Left renal pelvis (tissue), 4 donors: Measurements from ENCODE around the gene NADK2. TPM values are rescaled to one million over a fixed set of nuclear protein-coding genes. Genes with fewer than 3 reads are reported as not detected.

ENCODE experiments used
- DNase-seq, 4 donors: peaks; one replicate each; pipeline ENCODE4 v3.0.0-alpha.2; 2013; ENCODE audit warnings: low read depth in 4 of 4, low spot score in 3 of 4
- polyA plus RNA-seq, 4 donors: library from polyadenylated mRNA; unstranded; fragments of 120-200 nt; gene quantifications; one replicate each; pipeline ENCODE4 v1.2.1, GENCODE V29; 2013; ENCODE audit not compliant: insufficient read length in 4 of 4

NADK2 gene
- polyA plus RNA-seq, 4 donors: 44.0 to 57.1 (median 49.9) TPM

DNA sequence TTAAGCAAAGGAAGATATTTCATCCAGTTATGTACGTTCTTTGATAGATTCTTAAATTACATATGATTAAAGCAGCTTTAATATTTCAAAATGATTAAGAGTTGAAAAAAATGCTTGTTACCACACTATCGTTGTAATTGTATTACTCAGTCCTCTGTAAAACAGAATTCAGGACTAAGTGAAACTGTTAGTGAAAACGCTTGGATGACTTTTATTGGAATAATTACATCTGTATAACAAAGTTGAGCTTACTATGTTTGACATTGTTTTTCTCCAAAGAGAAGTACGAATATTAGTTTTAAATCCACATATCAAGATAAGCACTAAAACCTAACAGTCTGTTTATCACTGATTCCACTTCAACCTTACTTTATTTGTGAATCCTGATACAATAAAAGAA lies 8.7 kb upstream of the NADK2 start:
- no peak for DNase-seq

DNA sequence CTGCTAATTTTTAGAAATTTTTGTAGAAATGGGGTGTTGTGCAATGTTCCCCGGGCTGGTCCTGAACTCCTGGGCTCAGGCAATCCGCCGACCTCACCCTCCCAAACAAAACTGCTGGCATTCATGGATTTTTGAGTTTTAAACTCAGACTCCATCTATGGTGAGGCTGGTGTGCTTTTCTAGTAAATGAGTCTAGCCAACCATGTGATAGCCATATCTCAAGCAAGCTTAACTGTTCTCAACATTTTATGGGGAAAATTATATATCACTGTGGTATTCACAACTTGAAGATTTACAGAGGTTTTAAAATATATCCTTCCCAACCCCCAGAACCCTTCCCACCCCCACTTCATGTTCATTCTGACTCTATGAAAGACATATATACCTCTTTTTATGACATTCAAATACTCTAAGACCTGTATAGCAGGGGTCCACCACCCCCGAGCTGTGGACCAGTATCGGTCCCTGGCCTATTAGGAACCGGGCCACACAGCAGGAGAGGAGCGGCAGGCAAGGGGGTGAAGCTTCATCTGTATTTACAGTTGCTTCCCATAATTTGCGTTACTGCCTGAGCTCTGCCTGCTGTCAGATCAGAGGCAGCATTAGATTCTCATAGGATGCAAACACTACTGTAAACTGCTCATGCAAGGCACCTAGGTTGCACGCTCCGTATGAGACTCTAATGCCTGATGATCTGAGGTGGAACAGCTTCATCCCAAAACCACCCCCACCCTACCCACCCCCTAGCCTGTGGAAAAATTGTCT lies 4.5 kb upstream of the NADK2 start:
- DNase-seq: no peak

DNA sequence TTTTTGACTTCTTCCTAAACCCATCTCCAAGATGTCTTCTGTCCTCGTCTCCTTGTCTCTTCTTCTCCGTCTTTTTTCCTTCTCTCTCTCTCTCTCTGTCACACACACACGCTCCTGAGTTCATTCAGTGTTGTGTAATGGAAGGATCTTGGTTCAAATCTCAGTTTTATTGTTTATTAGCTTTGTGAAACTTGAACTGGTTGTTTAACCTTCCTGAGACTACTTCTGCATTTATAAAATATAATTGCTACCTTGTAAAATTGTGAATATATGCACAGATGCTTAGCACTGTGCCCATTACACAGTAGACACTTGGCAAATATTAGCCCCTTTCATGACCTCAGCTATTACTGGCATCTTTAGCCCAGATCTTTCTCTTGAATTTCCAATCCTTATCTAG lies 2.4 kb upstream of the NADK2 start:
- no peak for DNase-seq

DNA sequence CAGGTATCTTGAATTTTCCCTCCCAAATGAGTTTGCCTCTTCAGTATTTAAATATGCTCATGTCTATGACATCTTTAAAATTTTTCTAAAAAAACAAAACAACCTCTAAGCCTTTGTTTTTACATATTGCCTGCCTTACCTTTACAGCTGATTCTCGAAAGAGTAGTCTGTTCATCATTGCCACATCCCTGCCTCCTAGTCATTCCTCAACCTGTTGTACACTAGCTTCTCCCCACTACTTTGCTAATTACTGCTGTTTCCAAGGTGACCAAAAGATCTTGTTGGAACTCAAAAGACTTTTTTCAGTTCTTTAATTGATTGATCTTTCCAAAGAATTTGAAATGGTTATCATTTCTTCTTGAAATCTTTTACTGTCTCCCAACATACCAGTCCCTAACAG lies 1.9 kb upstream of the NADK2 start:
- no peak for DNase-seq

DNA sequence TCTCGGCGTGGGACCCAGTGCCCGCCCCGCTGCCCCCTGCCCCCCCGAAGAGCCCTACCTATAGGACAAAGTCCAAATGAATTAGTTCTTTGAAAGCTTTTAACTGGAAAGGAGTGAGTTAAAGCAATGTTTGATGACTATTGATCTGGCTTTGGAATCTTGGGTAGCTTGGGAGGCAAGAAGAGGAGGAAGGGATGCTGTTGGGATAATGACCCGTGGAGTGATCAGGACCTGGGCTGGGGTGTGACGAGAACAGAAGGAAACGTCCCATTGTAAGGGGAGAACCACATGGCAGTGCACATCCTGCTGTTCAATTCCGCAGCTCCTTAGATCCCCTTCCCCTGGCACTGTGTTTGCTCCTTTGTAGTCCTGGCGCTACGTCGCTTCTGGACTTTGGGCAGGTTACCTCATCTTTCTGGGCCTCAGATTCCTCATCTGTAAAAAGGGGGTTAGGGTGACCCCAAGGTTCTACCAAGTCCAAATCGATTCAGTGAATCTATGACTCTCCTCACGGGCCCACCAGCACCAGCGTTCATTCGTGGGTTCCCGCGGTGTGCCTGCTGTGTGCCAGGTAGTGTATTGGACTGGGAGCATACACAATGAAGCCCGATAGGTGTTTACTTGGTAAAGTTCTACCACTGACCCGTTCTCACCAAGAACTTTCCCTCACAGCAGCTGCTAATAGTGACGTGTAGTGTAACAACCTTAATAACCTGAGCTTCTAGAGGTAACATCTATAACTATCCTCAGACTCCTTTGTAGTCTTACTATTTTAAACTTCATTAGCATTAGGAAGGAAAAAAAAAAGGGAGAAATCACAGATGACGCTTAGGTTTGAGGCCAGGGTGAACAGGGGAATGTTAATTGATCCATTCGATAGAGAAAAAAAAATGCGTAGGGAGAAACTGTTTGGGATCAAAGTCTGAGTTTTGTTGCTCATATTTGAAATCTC lies 1.1 kb upstream of the NADK2 start:
- DNase-seq: no peak

DNA sequence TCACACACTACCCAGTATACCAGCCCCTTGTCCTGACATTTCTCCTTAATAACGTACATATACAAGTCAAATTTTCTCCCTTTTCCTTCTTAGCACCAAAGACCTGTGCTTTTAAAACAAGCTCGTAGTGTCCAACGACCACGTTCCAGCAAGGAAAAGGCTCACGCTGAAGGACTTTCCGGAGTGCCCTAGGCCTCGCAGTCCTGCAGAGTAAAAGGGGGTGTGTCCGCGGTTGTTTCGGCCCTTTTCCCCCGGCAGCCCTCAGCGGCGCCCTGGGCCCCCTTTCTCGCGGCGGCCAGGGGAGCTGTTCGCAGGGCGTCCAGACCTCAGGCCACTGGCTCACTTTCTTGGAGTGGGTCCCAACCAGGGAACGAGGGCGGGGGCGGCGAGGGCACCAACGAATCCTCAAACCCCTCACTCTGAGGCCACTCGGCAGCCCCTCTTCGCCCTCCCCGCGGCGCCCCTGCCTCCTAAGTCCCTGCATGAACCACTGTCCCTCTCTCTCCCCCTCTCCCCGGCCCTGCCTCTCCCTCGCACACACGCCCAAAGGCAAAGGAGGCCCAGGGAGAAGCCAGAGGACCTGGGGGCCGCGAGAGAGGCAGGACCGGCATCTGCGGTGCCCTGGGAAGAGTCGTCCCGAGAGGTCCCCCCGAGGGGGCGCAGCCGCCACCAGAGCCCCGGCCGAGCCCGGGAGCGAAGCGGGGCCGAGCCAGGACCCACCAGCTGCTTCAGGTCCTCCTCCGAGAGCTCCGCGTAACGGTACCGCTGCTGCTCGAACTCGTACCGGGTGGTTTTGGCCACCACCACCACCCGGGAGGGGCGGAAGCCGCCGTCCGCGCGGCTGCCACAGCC lies 720 bp downstream of the NADK2 start:
- DNase-seq: peak; percentile 44 to 54 (median 50)

DNA sequence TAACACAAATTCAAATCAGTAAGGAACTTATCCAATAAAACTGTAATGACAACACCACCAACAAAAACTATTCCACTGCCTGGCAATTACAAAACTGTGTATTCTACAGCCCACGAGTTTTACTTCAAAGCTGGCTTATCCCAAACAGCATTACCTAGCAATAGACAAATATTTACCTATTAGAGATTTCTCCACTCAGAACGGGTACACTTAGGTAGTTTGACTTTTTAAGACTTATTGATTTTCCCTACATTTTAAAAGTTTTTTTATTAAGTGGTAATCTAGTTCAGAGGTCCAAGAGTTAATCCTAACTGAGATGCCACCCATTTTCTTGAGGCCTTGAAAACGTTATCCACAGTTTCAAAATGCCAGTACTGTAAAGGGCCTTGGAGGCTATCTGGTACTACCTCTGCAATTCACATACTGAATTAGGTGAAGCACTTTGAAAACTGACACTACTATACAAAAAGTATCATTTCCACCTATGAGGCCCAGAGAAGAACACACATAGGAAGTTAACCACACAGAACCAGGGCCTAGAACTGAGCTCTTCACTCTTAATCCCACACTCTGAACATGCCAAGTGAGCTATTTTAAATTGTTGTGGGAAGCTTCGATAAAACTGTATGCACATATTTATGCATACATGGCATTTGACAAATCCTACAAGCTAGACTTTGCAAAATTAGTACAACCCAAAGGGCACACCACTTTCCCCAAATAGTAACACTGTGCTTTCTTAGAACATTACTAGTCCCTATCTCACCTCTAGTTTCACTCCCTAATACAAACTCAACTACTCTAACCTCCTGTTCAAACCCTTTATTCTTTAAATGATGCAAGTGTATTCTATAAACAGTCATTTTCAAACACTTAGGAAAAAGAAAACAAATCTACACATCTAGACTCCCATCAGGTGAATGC lies 2.1 kb downstream of the NADK2 start:
- DNase-seq: no peak

DNA sequence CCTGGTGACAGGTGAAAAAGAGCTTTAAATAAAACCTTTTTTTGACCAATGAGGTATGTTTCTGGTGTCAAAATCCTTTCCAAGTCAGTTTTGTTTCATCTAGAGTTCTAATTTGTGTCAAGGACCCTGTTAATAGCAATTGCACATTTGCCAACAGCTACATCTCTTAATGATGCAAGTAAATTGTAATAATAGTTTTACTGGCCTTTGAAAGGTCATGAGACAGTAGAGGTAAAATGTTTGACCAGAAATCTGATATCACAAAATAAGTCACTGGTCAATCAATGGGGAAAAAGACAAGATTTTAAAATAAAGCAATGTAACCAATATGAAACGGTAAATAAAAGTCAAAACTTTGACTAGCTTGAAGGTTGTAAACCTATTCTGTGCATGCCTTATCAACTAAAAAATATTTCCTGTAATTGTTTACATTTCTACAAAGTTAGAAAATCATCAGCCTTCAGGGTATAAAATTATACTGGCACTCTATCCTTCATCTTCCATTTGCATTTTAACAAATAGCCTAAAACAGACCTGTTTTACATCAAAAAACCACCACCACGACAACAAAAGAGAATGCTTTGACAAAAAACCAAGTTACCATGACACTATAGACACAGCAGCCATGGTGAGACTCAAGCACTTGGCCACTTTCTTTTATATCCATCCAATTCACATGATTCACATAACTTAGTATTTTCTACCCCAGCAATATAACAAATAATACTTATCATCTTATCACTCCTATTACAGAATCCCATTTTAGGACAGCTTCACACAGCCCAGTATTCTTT lies 3.0 kb downstream of the NADK2 start:
- DNase-seq: no peak

DNA sequence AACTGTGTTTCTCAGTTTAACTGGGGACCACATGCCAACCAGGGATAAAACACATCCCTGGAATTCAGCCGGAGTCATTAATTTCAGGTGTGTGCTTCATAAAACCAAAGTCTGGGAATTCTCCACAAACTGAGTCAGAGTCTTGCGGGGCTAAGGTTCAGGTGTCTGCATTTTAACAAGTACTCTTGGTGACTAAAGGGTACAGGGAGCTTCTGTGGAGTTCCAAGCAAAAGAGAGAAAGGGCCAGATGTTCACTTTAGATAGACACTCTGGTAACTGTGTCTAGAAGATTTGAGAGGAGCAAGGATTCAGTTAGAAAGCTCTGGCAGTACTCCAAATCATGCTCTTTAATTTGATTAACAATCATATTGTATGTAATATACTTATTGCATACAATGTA lies 4.0 kb downstream of the NADK2 start:
- DNase-seq: no peak

DNA sequence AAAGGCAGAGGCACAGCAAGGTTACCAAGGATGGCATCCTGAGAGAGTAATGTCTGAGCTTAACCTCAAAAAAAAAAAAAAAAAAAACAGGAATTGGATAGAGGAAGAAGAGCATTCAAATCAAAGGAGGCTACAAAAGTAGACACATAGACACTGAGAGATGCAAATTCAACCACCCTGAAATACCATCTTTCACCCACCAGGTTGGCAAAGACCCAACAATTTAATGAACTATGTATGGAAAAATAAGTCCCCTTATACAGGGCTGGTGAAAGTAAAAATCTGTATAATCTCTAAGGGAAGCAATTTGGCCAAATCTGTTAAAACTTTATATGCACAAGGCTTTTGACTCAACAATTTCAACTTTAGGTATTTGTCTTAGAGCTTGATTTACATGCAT lies 4.9 kb downstream of the NADK2 start:
- no peak for DNase-seq

DNA sequence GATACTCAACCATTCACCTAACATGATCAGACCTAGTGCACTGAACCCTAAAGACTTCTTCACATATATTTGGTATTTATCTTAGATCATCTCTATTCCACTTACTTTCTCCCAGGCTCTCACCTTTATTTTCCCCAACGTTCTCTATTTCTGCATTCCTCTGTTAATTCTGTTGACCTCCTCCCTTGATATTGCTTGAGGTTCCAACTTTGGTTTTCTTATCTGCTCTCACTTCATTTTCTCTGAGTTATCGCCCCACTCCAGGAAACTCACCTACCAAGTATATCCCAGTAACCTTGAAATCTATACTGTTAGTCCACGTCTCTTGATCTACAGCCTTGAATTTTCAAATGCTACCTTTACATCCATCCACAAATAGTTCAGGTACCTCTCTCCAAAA lies 9.2 kb downstream of the NADK2 start:
- DNase-seq: no peak

DNA sequence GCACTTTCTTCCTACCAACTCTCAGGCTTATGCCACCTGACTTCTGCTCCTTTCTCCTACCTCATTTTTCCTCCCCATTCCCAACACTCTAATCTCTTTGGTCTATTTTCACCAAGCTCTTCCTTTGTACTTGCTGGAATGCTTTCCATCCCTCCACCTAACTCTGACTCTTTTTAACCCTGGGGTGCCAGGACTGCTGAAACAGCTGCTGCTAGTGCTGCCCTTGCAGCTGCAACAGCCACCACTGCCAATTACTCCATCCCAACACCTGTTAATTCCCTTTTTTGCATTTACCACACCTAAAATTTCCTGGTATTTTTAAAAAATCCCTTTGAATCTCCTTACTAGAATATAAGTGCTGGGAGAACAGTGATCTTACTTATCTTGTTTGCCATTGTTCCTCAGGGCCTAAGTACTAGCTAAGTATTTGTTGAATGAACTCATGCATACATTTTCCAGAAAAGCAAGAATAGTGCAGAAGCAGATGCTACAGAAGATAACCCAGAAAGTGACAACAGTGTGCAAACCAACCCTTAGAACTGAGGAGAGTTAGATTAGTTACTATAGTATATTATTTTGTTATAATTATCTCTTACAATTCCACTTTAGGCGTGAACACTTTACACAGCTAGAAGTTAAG lies 11.5 kb downstream of the NADK2 start:
- DNase-seq: no peak

DNA sequence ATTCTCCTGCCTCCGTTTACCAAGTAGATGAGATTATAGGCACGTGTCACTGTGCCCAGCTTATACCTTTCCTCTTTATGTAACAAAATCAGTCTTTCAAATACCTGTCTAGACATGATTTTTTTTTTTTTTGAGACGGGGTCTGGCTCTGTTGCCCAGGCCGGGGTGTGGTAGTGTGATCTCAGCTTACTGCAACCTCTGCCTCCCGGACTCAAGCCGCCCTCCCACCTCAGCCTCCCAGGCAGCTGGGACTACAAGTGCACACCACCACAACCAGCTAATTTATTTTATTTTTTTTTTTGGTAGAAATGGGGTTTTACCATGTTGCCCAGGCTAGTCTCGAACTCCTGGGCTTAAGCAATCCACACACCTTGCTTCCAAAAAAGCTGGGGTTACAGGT lies 13.2 kb downstream of the NADK2 start:
- no peak for DNase-seq

DNA sequence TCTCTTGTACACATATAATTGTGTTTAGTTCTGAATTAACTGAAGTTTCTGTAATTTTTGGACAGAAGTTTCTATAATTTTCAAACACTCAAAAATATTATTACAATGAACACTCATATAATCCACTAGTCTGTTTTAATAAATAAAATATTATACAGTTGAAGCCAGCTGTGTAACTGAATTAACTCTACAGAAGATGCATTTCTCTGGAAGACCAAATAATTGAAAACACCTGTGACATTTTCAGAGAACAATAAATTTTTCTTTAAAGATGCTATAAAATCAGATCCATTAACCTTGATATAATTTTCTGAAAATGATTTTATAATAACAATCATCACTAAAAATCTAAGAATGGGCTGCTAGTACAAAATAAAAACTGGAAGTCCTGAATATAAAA lies 14.7 kb downstream of the NADK2 start:
- no peak for DNase-seq

DNA sequence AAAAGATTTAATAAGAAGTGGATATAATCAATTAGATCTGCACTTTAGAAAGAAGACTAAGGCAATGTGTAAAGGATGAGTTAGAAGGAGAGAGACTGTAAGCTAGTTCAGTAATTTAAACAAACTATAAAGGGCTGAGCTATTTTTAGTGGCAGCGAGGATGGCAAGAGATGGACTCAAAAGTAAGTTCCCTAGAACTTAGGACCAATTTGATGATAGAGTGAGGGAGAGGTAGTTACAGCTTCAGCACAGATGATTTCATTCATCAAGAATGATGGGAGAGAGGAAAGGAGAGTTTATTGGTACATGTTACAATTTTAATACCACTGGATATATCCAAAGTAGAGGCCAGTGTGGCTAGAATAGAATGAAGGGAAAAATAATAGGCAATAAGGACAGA lies 19.1 kb downstream of the NADK2 start:
- no peak for DNase-seq

DNA sequence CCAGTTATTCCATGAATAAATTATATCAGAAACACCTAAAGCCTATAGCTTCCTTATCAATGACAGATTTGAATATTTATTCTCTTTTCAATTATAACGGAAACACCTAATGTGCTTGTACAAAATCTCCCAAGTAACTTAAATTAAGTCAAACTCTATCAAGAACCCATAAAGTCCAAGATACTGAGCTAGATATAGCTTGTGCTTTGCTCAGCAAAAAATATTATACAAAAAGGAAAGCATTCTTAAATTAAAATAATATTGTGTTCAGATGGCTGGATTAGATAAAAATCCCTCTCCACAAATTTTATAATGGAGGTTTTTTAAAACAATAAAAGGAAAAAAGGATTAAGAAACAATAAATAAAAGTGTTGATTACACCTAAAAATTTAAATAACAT lies 23.7 kb downstream of the NADK2 start:
- no peak for DNase-seq

DNA sequence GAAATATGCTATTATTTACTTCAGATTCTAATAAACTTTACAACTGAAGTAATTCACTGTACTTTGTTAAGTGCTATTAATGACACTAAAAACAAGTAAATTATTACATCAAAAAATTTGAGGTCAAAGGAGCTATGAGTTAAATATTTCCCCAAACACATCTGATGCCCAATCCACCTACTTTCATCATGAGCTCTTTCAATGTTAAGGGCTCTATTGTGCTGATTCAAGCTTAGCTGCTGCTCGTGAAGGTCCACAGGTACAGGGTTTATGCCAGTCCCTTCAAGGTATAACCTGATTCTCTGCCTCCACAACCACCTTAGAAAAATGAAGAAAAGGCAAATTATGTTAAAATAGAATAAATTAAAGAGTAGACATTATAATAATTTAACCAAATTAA lies 24.2 kb downstream of the NADK2 start:
- DNase-seq: no peak

DNA sequence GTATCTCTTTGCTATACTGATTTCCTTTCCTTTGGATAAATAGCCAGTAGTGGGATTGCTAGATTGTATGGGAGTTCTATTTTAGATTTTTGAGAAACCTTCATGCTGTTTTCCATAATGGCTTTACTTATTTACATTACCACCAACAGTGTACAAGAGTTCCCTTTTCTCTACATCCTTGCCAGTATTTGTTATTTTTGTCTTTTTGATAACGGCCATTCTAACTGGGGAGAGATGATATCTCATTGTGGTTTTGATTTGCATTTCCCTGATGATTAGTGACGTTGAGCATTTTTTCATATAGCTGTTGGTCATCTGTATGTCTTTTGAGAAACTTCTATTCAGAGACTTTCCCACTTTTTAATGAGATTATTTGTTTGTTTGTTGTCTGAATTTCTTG lies 25.8 kb downstream of the NADK2 start:
- no peak for DNase-seq

DNA sequence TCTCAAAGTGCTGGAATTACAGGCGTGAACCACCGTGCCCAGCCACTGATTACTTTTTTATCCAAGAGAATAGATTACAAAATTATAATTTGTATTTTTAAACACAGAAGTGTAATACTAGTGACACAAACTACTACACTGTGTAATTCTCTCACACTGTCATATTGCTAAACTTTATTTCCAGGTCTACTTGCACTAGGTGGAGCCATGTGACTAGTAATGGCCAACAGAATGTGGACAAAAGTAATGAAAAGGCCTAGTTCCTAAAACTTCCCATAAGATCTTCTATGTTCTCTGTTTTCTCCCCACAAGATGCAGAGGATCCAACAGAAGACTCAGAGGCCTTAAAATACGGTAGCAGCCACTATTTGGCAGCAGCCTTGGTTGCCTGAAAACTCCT lies 27.3 kb downstream of the NADK2 start:
- DNase-seq: no peak
